Osteoblast (primary cell): ENCODE measurements around the gene OR6C65. TPM values are rescaled to one million over a fixed set of nuclear protein-coding genes. Genes with fewer than 3 reads are reported as not detected.
"Not testable (repeated sequence)": the region's sequence is repeated elsewhere in the genome, so short reads cannot be mapped to it uniquely, and the experiment has no call there.

ENCODE experiments used
- DNase-seq: peaks from one replicate; pipeline ENCODE4 v3.0.0; 2011; ENCODE audit warnings: low spot score, mixed read lengths; ENCODE audit not compliant: insufficient read length; ENCODE audit errors: missing footprints
- H2AFZ ChIP-seq: 2 replicates; pipeline ENCODE4 v1.6.0; 2011; ENCODE audit warnings: mild to moderate bottlenecking, low read length
- H3K27ac ChIP-seq: 2 replicates; pipeline ENCODE4 v1.5.1; 2011; ENCODE audit warnings: mild to moderate bottlenecking, low read depth, low read length, moderate library complexity
- H3K27me3 ChIP-seq: 2 replicates; pipeline ENCODE4 v1.6.0; 2012; ENCODE audit warnings: mild to moderate bottlenecking, control low read depth, inconsistent platforms, low read length, moderate library complexity; ENCODE audit not compliant: insufficient read depth
- H3K36me3 ChIP-seq: 2 replicates; pipeline ENCODE4 v1.5.1; 2011; ENCODE audit warnings: mild to moderate bottlenecking, low read length, control low read depth, moderate library complexity; ENCODE audit not compliant: insufficient read depth
- H3K4me1 ChIP-seq: 2 replicates; pipeline ENCODE4 v1.5.1; 2011; ENCODE audit warnings: mild to moderate bottlenecking, low read length, control low read depth, moderate library complexity; ENCODE audit not compliant: insufficient read depth
- H3K4me2 ChIP-seq: 2 replicates; pipeline ENCODE4 v1.6.0; 2011; ENCODE audit warnings: mild to moderate bottlenecking, low read length; ENCODE audit not compliant: insufficient read depth
- H3K4me3 ChIP-seq: fragments of 200-600 bp; sonication (generic); 3 replicates; pipeline ENCODE4 v1.5.1; 2012; ENCODE audit warnings: mild to moderate bottlenecking, low read length, inconsistent platforms; ENCODE audit not compliant: insufficient read depth
- H3K79me2 ChIP-seq: 2 replicates; pipeline ENCODE4 v1.6.0; 2012; ENCODE audit warnings: mild to moderate bottlenecking, low read length, control low read depth, inconsistent platforms; ENCODE audit not compliant: insufficient read depth
- H3K9me3 ChIP-seq: 2 replicates; pipeline ENCODE4 v1.5.1; 2011; ENCODE audit warnings: low read depth, low read length, control low read depth
- H4K20me1 ChIP-seq: 2 replicates; pipeline ENCODE4 v1.6.0; 2012; ENCODE audit warnings: mild to moderate bottlenecking, low read length, control low read depth; ENCODE audit not compliant: insufficient read depth
- CTCF ChIP-seq: IDR thresholded peaks from 2 replicates; pipeline ENCODE4 v1.5.1; 2011; ENCODE audit warnings: mild to moderate bottlenecking, low read depth, low read length, moderate library complexity; ENCODE audit errors: extremely low read depth
- total RNA-seq: library from RNA; depleted of rRNA; stranded (reverse); fragments of >200 nt; gene quantifications from 2 replicates; pipeline ENCODE4 v1.2.3, GENCODE V29; 2012

OR6C65 gene
- not detected in 2 replicates for total RNA-seq

GRCh38 chr12:55400229-55400628 is at the start of gene OR6C65:
TSS of gene OR6C65 (plus strand) at chr12:55400529. CDS start at chr12:55400529, 0 bp downstream.
- no peaks in the 10 kb centered on the region for H3K79me2 ChIP-seq
- no peak within 1 kb of the TSS for H3K27ac ChIP-seq
- H3K9me3 ChIP-seq: no peaks in the 10 kb centered on the region
- H3K36me3 ChIP-seq: no peaks in the 10 kb centered on the region
- no peak for TF ChIP-seq CTCF
- H2AFZ ChIP-seq: no peak within 1 kb of the TSS
- no peak within 1 kb of the TSS for H3K4me2 ChIP-seq
- no peak within 1 kb of the TSS for H3K4me3 ChIP-seq
- H3K4me1 ChIP-seq: no peaks in the 10 kb centered on the region
- no peaks in the 10 kb centered on the region for H3K27me3 ChIP-seq
- H4K20me1 ChIP-seq: no peaks in the 10 kb centered on the region
- DNase-seq: no peak

- H2AFZ ChIP-seq, H3K4me3 ChIP-seq, H3K79me2 ChIP-seq, H3K27ac ChIP-seq, DNase-seq, H3K4me1 ChIP-seq, H3K4me2 ChIP-seq, H3K9me3 ChIP-seq, H3K36me3 ChIP-seq, H4K20me1 ChIP-seq, H3K27me3 ChIP-seq: not testable (repeated sequence)
Observed at GRCh38 chr12:55355338-55355737, 45.0 kb upstream of the OR6C65 start.

GRCh38 chr12:55362675-55363074 is 37.7 kb upstream of the OR6C65 start, which contains the start of gene OR6C75:
TSS of gene OR6C75 (plus strand) at chr12:55362975. CDS start at chr12:55365111, 2,136 bp downstream.
- Histone ChIP-seq H3K27ac (no peak within 1 kb of the TSS), H4K20me1 (no peaks in the 10 kb centered on the region), H3K4me2 (no peak within 1 kb of the TSS), H3K4me1 (no peaks in the 10 kb centered on the region), H3K27me3 (no peaks in the 10 kb centered on the region), H3K36me3 (no peaks in the 10 kb centered on the region), H3K9me3 (no peaks in the 10 kb centered on the region), H2AFZ (no peak within 1 kb of the TSS), H3K4me3 (no peak within 1 kb of the TSS), H3K79me2 (no peaks in the 10 kb centered on the region)
- no peak for TF ChIP-seq CTCF
- DNase-seq: no peak

GRCh38 chr12:55365086-55365485 is 35.2 kb upstream of the OR6C65 start:
- H3K4me3 ChIP-seq: no peak overlapping the region
- H3K27ac ChIP-seq: no peak overlapping the region
- no peaks in the 10 kb centered on the region for H3K9me3 ChIP-seq
- no peak for TF ChIP-seq CTCF
- H3K4me1 ChIP-seq: no peaks in the 10 kb centered on the region
- no peaks in the 10 kb centered on the region for H3K79me2 ChIP-seq
- H3K4me2 ChIP-seq: no peak overlapping the region
- DNase-seq: no peak
- H2AFZ ChIP-seq: no peak overlapping the region
- no peaks in the 10 kb centered on the region for H3K36me3 ChIP-seq
- H3K27me3 ChIP-seq: no peaks in the 10 kb centered on the region
- H4K20me1 ChIP-seq: no peaks in the 10 kb centered on the region
